Measurements from ENCODE around the gene PHACTR2.
A peak's percentile ranks its signal among the peaks of the same experiment; 100 is the strongest.
"Not testable (repeated sequence)": the region's sequence is repeated elsewhere in the genome, so short reads cannot be mapped to it uniquely, and the experiment has no call there.

Gene PHACTR2

GRCh38 chr6:143810745-143811144 lies 133.0 kb downstream of the PHACTR2 start:
- DNase-seq (ENCODE audit: low spot score) = no peak

DNA sequence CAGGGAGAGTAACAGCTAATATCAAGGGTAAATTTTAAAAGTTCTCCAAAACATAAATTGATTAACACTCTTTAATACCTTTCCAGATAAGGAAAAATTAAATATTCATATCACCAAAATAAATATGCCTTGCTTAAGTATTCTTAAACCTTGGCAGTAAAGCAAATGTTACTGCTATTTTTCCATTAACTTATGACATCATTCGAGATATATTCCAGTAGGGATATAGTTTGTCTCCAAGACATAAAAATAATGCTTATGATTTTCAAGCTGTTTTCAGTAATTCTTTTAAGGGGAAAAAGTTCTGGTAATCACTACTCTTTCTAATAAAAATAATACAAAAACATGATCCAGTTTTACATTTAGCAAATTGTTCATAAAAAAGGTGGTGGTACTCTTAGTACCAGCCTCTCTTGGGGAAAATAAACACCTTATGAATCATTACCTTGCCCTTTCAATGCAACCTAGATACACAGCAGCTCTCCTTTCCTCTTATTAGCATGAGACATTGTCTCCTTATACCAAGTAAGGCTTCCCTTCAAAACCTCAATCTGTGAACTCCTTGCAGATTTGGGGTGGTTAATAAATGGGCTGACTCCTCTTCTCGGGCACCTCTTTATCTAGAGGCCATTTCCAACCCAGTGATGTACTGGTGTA lies 133.9 kb downstream of the PHACTR2 start:
- DNase-seq (ENCODE audit: low spot score) = no peak

- DNase-seq (ENCODE audit: low spot score) = no peak
These were observed 139.9 kb downstream of the PHACTR2 start for GRCh38 chr6:143817621-143818020.

- DNase-seq (ENCODE audit: low spot score) = no peak
These were observed 143.6 kb downstream of the PHACTR2 start for GRCh38 chr6:143821359-143821758.

DNA sequence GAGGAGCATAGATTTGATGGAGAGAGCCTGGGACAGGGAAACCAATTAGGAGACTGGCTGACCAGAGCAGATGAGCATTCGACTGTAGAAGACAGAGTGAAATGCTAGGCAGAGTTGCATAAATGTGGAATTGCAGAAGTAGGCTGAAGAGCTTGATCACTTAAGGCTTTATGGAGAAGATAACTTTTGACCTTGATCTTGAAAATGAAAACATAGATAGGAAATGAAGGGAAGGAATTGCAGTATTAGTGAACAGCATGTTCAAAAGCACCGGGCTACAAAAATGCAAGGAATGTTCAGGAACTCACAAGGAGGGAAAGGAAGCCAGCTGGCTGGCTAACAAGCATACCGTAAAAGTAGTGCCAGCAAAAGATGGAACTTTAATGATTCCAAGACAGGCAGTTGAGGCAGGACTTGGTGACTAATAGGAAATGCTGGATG lies 144.8 kb downstream of the PHACTR2 start:
- no peak for DNase-seq (ENCODE audit: low spot score)

DNA sequence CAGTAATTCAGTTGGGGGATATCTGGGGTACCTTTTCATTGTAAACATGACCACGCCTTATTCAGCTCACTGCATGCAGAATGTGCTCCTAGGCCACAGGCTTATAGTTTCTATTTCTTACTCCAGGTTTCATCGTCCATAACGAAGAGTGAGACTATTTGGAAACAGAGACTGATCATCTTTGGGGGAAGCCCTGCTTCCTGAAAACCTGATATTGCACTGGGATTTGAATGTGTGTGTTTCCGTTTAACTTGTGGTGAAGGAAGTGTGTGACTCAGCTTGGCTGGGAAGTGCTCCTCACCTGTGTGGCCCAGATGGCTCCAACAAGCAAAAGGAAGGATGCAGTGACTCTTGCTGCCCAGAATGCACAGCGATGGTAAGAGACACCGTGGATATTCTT lies 145.8 kb downstream of the PHACTR2 start:
- no peak for DNase-seq (ENCODE audit: low spot score)

DNA sequence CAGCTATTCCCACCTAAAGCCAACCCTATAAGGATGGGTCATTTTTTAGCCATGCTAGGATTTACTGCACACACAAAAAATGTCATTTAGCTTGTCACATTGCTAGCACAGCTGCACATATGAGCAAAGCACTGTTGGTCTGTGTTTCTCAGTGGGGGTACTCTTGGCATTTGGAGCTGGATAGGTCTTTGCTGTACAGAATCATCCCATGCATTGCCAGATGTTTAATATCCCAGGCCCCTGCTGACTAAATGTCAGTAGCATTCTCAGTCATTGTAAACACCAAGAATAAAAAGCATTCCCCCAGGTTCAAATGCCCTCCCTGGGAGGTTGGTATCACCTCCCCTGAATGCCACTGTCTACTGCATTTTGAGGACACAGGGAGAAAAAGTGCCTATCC lies 150.8 kb downstream of the PHACTR2 start:
- DNase-seq (ENCODE audit: low spot score) = no peak

DNA sequence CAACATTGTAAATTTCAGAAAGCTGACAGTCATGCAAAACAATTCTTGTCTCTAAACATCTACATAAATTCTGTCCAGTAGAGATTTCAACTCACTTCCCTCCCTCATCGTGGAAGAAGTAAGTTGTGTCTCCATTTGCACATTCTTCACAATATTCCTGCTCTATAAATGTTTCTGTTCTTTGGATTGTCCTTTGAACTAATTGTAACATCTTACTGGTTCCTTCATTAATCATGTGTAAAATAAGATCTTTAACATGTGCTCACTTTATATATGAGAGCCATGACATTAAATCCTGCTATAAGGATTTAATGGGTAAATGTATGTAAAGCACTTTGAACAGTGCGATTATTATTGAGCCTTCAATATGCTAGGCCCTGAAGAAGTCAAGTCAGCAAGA lies 158.4 kb downstream of the PHACTR2 start:
- DNase-seq (ENCODE audit: low spot score) = no peak

GRCh38 chr6:143838395-143838794 lies 160.6 kb downstream of the PHACTR2 start:
- DNase-seq (ENCODE audit: low spot score) = no peak

DNA sequence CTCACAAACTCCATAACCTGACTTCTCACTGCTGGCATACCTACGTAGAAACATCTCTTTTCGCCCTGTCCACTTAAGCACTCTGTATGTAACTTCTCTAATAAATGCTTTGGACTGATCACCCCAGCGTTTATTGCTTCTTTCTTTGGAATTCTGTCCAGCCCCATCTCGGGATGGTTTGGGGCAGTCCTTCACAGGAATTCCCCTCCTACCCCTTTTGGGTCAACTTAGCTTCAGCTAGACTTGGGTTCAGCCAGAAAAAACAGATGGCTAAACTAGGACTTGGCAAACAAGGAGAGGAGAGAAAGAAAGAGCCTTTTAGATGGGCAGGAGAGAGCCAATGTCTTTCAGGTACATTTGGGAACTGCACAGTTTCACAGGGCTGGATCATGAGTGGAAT lies 161.4 kb downstream of the PHACTR2 start:
- no peak for DNase-seq (ENCODE audit: low spot score)

DNA sequence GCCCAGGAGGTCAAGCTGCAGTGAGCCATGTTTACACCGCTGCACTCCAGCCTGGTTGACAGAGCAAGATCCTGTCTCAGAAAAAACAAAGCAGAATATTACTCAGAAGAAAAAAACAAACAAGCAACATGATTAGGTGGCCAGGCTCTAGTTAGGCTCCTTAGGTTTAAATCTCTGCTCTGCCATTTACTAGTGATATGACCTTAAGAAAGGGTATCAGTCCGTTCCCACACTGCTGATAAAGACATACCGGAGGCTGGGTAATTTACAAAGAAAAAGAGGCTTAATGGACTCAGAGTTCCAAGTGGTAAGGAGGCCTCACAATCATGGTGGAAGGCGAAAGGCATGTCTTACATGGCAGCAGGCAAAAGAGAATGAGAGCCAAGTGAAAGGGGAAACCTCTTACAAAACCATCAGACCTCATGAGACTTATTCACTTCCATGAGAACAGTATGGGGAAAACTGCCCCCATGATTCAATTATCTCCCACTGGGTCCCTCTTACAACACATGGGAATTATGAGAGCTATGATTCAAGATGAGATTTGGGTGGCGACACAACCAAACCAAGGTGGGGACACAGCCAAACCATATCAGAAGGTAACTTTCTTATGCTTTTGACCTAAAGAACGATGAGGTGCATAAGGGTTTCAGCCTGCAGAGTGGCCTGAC lies 163.0 kb downstream of the PHACTR2 start:
- DNase-seq (ENCODE audit: low spot score) = no peak

- no peak for DNase-seq (ENCODE audit: low spot score)
These were observed 164.7 kb downstream of the PHACTR2 start for GRCh38 chr6:143842461-143842901.

DNA sequence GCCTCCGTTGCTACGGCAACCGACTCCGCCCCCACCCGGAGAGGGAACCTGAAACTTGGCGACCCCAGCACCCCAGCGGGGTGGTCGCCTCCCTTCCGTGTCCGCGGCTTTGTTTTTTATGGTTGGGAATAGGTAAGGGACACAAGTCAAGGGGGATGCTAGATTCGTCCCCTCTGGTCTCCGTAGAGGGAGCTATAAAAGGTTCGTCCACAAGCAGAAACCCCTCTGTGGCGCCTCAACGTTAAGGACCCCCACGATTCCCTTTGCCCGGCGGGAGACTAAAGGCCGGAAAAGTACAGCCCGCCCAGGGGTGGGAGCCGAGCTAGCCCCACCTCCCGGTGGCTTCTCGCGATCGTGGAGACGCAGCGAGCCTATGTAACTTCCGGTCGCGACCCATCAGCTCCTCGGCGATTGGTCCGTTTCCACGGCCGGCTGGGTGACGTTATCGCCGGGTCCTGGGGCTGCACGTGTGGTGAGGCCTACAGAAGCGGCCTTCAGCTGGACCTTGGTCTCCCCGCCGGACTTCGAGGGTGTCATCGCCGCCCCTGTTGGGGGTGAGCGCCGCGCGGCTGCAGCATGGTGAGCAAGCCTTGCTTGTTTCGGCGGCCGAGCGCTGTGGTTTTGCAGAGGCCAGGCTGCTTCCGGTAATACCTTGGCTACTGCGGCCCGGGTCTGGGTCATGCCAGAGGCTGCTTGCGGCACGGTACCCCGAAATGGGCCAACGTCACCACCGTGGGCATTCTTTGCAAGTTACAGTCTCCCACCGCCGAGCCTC lies 165.3 kb downstream of the PHACTR2 start, which contains the start of gene LTV1:
TSS of gene LTV1 (plus strand) at position 437 of the 775 bp plus-strand sequence. CDS start at position 577, 140 bp downstream.
- peak; percentile 92 for DNase-seq (ENCODE audit: low spot score)

DNA sequence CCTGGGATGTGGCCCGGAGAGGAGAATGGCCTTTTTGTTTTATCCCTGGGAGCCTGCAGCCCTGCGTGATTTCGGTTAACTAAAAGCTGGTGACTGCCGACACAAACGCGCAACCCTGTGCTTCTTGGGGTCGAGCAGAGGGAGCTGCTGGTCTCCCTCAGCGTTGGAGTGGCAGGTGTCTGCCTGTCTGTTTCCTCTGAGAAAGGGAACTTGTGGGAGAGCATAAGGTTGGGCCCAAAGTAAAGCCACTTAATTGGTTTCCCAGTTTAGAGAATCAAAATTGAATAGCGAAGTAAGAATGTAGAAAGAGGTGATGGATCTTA lies 165.9 kb downstream of the PHACTR2 start:
- no peak for DNase-seq (ENCODE audit: low spot score)

- no peak for DNase-seq (ENCODE audit: low spot score)
These were observed 166.2 kb downstream of the PHACTR2 start for GRCh38 chr6:143844006-143844405.

GRCh38 chr6:143845033-143845432 lies 167.3 kb downstream of the PHACTR2 start:
- DNase-seq (ENCODE audit: low spot score) = no peak

DNA sequence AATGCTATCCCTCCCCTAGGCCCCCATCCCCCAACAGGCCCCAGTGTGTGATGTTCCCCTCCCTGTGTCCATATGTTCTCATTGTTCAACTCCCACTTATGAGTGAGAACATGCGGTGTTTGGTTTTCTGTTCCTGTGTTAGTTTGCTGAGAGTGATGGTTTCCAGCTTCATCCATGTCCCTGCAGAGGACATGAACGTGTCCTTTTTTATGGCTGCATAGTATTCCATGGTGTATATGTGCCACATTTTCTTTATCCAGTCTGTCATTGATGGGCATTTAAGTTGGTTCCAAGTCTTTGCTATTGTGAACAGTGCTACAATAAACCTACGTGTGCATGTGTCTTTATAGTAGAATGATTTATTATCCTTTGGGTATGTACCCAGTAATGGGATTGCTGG lies 173.9 kb downstream of the PHACTR2 start:
- DNase-seq (ENCODE audit: low spot score) = not testable (repeated sequence)

DNA sequence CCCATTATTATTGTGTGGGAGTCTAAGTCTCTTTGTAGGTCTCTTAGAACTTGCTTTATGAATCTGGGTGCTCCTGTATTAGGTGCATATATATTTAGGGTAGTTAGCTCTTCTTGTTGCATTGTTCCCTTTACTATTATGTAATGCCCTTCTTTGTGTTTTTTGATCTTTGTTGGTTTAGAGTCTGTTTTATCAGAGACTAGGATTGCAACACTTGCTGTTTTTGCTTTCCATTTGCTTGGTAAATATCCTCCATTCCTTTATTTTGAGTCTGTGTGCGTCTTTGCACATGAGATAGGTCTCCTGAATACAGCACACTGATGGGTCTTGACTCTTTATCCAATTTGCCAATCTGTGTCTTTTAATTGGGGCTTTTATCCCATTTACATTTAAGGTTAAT lies 177.3 kb downstream of the PHACTR2 start:
- not testable (repeated sequence) for DNase-seq (ENCODE audit: low spot score)

DNA sequence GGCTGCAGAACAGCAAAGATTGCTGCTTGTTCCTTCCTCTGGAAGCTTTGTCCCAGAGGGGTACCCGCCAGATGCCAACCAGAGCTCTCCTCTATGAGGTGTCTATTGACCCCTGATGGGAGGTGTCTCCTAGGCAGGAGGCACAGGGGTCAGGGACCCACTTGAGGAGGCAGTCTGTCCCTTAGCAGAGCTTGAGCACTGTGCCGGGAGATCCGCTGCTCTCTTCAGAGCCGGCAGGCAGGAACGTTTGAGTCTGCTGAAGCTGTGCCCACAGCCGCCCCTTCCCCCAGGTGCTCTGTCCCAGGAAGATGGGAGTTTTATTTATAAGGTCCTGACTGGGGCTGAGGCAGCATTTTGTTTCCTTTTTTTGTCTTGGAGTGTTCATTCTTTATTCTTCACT lies 179.0 kb downstream of the PHACTR2 start:
- not testable (repeated sequence) for DNase-seq (ENCODE audit: low spot score)

GRCh38 chr6:143857651-143858050 lies 179.9 kb downstream of the PHACTR2 start:
- no peak for DNase-seq (ENCODE audit: low spot score)

DNA sequence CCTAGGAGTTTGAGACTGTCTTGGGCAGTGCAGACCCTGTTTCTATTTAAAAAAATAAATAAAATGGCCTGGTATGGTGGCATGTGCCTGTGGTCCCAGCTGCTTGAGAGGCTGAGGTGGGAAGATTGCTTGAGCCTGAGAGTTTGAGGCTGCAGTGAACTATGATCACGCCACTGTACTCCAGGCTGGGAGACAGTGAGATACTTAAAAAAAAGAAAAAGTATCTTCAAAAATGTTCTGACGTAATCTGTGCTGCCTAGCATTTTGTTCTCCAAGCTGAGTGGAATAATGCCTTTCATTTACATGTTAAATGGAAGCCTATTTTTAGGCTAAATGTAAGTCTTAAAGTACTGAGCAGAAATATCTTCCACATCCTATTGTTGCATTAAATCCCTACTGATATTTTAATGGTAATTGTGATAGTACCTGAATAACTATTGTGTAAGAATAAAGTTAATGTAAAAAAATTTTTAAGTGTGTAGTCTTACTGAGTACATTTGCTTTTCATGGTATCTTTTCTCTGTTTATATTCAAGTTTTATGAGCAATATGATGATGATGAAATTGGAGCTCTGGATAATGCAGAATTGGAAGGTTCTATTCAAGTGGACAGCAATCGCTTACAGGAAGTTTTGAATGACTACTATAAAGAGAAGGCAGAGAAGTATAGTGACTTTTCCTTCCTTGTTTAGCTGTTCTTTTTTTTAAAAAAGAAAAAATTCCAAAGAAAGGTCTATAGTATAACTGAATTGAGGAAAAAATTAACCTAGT lies 182.3 kb downstream of the PHACTR2 start:
- DNase-seq (ENCODE audit: low spot score) = no peak

- no peak for DNase-seq (ENCODE audit: low spot score)
These were observed 186.0 kb downstream of the PHACTR2 start for GRCh38 chr6:143863771-143864170.

Data from CD4-positive, alpha-beta T cell treated with Interleukin-2 at 100 ng/mL for 4 hours (primary cell).